GM12865 (cell line): ENCODE measurements around the gene CIDEC.

ENCODE experiments used
- DNase-seq: peaks from one replicate; pipeline ENCODE4 v3.0.0; 2010; ENCODE audit warnings: low read depth
- H3K4me3 ChIP-seq: 2 replicates; pipeline ENCODE4 v1.5.1; 2011; ENCODE audit warnings: mild to moderate bottlenecking, low read depth, low read length, control low read depth
- CTCF ChIP-seq: IDR thresholded peaks from 2 replicates; pipeline ENCODE4 v1.5.1; 2011; ENCODE audit warnings: low read length, control low read depth, low read depth, inconsistent platforms; ENCODE audit not compliant: insufficient read depth; ENCODE audit errors: missing control alignments

The CIDEC gene

GRCh38 chr3:9909221-9910013 lies 29.4 kb upstream of the CIDEC start:
- DNase-seq: peak; percentile 47
- TF ChIP-seq CTCF: no peak
- H3K4me3 ChIP-seq: no peak overlapping the region

- no peak for DNase-seq
- TF ChIP-seq CTCF: no peak
- no peak overlapping the region for H3K4me3 ChIP-seq
Observed at GRCh38 chr3:9908286-9908685, 28.2 kb upstream of the CIDEC start.

- H3K4me3 ChIP-seq: no peak overlapping the region
- DNase-seq: no peak
- no peak for TF ChIP-seq CTCF
Observed at GRCh38 chr3:9906480-9906879, 26.4 kb upstream of the CIDEC start.

- no peak for DNase-seq
- H3K4me3 ChIP-seq: no peak overlapping the region
Observed at GRCh38 chr3:9903904-9904303, 23.9 kb upstream of the CIDEC start.

GRCh38 chr3:9903238-9903624 lies 23.2 kb upstream of the CIDEC start:
- H3K4me3 ChIP-seq: no peak overlapping the region
- no peak for TF ChIP-seq CTCF

More at GRCh38 chr3:9903904-9904303, 23.9 kb upstream of the CIDEC start:
- TF ChIP-seq CTCF: no peak

GRCh38 chr3:9902372-9903237 lies 22.6 kb upstream of the CIDEC start, which contains the start of gene IL17RE:
Gene IL17RE, plus strand, starts transcription at chr3:9902848. Its CDS starts 85 bp downstream, at chr3:9902933.
- DNase-seq: no peak
- no peak for TF ChIP-seq CTCF
- no peak within 1 kb of the TSS for H3K4me3 ChIP-seq

More at GRCh38 chr3:9903238-9903624, 23.2 kb upstream of the CIDEC start:
- DNase-seq: no peak
